Activated CD4-positive, CD25-positive, alpha-beta regulatory T cell treated with anti-CD3 and anti-CD28 coated beads, Interleukin-2, amount 50 U/mL, for 24 hours (primary cell): ENCODE data around the gene FHOD3.

Experiments
- ATAC-seq, 2 donors: fragments of 150-1000 bp; cut with Tn5 transposase; one replicate each; pipeline ENCODE4 v1.10.0; 2021; ENCODE audit warnings: mild to moderate bottlenecking in 1 of 2, moderate library complexity in 1 of 2

Gene FHOD3

DNA sequence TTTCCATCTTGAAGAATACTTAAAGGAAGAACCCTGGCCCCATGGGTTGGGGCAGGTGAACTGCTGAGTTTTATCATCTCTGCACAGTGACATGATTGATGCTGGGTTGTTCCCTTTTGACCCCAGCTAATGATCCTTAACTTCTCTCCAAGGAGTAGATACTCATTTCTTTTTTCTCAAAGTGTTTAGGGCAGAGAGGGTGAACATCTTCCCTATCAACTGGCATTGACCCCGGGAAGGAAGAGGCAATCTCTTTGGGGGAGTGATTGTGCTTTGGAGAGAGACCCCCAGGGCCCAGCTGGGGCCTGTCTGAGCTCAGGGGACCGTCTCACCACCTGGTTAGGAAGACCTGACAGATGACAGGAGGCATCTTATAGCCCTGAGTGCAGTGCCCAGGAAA lies 190.6 kb downstream of the FHOD3 start:
- ATAC-seq, result no peak

DNA sequence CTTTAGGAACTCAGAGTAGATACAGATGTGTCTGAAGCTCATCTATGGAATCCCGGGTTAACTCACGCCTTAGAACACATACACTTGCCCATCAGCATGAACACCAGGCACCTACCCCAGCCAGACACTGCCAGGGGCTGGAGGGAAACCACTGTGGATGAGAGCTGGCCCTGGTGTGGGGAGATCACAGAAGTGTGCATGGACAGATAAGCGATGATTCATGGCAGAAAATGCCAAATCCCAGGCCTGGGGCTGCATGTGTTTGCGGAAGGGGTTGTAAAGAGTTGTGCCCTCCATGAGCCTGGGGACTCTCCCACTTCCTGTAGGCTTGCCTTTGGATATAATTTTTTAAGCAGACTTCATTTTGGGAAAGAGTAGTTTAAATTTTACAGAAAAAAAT lies 193.4 kb downstream of the FHOD3 start:
- ATAC-seq, result no peak

DNA sequence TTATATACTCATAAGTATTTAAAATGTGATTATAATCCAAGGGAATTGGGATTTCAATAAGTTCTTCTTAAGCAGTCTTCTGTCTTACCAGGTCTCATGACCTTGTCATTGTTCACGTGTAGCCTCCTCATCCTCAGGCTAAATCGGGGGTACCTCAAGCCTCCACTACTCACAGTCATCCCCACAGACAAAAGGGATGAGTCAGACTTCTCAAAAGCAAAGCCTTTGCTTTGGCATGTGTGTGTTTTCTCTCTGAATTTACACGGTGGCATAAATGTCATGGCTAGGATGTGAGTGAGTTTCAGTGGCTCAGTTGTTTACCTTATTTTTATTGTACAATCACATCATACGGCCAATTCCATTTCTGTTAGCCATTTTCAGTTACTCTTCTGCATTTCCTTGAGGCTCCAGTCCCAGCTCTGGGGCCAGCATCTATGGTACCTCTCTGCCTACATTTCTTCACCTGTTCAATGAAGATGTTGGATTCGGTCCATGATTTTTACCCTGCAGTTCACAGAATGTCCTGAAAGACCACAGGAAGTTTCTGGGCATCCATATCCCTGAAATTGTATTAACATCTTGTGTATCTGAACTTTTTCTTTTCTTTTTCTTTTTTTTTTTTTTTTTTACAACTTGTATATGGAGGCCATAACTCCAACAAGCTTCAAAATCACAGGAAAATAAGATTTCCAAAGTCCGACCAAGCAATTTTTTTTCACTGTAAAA lies 195.3 kb downstream of the FHOD3 start:
- no peak for ATAC-seq

DNA sequence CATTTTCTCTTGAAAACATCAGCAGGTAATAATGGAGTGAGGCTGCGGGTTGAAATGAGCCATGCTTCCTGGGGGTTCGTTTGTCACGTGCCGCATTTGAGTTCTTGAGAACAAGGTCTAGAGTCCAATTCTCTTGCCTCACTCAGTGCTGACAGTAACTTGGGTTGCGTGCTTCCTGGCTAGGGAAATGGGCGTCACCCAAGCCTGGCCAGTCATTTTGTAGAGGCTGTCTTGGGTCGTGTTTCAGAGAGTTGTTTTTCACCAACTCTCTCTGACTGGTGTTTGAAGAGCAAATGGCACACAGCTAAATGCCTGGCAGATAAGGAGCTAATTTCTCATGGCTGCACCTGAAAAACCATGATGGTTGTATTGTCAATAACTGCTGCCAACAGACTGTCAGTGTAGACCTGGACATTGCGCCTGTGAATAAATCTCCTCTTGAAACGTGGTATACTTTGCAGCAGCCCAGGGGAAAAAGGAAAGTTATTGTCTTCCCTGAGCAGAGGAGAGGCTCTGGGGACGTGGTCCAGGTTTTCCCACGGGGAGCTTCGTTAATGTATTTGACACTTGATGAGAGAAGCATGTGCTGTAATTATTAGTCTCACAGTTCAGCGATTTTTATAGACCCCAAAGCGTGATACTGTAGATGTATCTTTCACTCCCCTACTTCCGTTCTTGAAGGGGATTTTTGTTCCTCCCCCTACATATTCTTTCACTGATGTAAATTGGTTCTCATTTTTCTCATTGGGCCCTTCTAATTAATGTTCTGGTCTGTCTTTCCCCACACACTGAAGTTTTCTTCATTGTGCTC lies 196.0 kb downstream of the FHOD3 start:
- no peak for ATAC-seq

DNA sequence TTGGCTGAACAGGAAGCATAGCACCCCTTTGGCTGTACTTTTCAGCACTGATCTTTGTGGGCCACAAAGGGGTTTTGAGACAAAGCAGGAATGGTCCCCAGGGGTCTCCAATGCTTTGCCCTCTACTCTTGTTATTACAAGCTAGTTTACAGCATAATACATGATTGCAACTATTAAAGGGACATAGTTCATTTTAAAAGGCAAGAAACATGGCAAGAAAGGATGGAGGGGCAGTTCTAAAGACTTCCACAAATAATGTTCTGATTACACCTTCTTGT lies 196.6 kb downstream of the FHOD3 start:
- no peak for ATAC-seq

DNA sequence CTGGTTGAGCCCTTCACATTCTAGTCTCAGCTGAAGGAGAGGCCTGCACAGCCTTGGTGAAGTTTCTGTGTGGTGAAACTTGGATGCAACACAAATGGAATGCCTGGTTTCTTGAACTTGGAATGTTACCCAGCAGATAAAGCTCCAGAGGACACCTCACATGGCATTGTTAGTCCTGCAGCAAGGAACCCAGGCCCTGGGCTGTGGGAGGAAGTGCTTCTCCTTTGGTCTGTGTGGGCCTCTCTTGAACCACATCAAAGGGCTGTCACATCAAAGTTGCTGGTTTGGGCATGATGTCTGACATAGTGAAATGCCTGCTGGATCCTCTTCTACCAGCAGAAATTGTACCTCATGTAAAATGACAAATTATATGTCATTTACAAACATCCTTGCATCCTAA lies 198.5 kb downstream of the FHOD3 start:
- ATAC-seq, result no peak

DNA sequence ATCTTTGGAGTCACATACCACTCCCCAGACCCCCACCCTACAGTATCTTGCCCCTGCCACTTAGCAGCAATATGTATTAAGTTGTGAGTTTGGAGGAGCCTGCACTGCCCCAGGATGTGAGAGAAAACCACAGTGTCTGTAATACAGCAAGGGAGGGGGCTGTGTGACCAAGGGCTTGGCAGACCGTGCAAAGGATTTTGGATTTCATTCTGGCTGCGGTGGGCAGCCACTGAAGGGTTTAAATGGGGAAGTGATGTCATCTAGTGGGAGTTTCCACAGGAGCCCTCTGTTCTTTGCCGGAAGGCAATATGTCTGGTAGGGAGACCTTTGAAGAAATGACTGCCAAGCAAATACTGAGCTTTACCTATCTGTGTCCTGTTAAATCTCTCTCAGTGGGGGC lies 202.4 kb downstream of the FHOD3 start:
- peak in 1 of 2 donors; percentile 45 for ATAC-seq

DNA sequence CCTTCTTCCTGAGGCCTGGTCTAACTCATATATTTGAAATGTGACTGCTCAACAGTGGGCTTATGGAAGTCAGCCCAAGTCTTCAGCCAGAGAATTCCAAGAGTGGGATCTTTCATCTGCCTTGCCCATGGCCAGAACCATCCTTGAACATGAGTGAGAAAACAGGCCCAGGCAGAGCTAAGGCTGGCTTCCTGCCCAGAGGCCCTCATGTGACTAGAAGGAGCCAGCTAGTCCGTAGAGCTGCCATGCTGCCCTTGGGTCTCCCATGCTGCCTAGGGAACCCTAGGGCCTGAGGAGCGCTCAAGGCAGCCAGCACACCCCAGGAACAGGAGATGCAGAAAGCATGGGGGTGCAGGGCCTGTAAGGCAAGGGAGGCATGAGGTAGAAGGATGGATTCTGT lies 203.6 kb downstream of the FHOD3 start:
- ATAC-seq, result no peak

DNA sequence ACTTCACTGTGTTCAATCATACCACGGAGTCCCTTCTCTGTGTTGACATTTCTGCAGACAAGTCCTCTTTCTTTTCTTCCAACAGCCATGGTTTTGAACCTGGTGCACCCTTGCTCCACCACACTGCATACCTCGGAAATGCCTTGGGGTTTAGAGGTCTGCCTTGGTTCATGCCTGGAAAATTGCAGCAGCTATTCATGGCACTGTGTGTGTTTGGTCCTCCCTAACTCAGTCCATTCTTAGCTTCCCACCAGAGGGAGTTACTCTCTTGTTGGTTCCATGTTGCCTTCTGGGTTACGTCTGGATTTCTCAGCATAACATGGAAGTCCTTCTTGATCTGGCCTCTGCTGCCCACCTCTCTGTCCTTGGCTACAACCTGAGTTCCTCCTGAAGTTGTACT lies 206.0 kb downstream of the FHOD3 start:
- ATAC-seq, result no peak

DNA sequence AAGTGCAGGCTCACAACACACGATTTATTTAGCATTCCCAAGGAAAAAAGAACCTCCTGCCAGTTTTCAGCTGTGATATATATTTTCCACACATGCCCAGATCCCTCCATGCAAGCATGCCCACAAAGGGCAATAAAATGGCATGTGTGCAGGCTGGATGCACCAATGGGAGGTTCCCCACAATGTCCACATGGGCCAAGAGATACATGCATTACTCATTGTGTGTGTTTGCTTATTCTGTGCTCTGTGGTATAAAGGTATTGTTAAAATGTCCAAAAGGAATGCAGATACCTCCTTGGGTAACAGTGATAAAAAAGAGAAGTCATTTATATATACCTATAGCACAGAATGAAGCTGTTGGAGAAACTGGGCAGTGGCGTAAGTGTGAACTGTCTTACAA lies 207.4 kb downstream of the FHOD3 start:
- ATAC-seq, result no peak

DNA sequence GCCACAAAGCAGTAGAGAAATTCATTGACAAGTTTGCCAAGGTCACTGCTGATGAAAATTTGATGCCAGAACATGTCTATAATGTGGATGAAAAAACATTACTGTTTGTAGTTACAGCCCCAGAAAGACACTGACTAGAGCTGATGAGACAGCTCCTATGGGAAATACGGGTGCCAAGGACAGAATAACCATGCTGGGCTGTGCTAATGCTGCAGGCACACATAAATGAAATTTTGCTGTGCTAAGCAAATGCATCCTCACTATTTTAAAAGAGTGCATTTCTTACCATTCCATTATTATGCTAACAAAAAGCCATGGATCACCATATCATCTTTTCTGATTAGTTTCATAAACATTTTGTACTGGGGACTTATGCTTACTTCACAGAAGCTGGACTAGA lies 208.2 kb downstream of the FHOD3 start:
- no peak for ATAC-seq

DNA sequence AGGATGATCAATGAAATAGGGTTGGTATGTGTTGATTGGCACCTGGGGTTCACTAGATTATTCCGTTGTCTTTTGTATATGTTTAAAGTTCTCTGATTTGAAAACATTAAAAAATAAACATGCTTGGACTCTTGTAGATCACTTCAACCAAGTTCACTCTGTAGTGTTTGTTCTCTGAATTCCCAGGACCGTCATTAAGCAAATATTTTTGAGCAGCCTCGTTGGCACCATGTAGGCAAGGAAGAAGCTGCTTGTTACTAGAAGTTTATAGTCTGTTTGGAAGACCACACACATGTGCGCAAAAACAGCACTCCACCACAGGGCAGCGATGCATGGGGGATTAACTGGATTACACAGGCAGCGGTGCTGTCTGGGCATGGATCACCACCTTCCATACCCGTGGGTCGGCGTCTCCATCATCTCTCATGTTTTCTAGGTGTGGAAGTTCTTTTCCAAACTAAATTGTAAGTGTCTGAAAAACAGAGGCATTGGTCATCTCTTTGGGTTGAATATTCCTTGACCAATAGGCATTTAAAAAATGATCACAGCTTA lies 212.2 kb downstream of the FHOD3 start:
- no peak for ATAC-seq

DNA sequence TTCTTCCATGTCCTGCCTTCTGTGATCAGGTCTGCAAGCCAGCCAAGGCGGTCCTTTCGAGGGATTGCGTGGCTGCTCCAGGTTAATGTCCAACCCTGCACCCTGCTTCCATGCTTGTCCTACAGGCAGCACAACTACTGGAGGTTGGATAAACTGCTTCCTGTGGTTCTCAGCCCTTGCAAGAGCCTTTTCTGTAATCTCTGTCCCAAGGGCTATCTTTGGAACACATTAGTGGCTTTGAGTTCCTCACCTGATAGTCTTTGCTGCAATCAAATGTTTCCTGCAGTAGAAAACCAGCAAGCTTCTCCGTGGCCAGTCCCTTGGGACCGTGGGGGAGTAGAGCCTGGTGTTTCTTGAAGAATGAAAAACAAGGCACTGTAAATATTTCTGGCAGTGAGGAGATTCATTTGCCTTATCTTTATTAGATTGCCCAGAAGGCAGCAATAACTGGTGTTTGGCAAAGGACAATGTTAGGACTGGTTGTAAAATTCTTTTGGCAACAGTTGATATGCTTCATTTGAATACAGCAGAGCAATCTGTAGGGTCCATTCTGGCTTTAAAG lies 214.4 kb downstream of the FHOD3 start:
- ATAC-seq, result no peak

DNA sequence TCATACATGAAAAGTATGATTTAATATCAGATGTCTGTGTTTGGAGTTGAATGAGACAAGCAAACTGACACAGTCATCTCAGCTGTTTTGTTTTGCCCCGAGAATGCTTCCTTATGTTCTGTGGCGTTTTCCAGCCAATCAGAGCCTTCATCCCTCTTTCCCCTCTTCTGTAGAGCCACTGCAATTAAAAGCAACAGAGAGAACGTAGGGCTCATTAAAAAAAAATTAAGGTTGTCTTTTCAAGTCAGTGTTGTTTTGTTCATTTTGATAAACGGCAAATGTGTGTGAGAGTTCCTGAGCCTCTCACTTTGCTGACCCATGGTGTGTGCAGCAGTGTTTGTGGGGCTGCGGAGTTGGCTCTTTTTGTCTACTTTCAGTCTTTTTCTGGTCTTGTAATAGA lies 216.0 kb downstream of the FHOD3 start:
- no peak for ATAC-seq

DNA sequence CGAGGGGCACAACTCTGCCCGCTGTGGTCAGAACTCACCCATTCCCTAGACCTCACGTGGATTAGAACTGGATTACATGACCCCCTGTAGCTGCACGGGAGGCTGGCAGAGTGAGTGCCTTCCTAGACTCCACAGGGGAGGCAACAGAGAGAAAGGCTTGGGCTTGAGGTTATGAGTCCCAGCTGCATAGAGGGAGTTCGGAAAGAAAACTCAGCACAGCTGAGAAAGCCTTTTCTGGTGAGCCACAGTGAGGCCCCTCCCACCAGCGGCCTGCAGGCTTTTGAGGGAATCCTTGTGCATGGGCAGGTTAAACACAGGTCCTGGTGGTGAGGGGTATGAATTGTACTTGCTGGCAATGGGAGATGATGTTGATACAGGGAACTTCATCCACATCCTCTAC lies 217.3 kb downstream of the FHOD3 start:
- ATAC-seq, result no peak

DNA sequence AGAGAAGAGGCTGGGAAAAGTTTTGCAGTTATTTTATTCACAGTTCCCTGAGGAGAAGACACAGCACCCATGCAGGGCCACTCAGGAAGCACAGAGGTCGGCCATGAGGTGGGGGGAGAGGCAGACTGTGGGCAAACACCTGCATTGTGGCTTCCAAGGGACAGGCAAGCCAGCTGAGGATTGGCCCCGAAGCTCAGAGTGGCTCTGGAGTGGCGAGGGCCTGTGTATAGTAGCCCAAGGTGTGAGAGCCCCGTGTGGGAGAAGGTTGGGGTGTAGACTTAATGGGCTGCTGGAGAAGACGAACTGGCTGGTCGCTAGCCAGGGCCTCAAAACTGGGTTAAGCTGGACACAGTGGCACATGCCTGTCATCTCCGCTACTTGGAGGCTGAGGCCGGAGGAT lies 218.7 kb downstream of the FHOD3 start:
- ATAC-seq, result no peak

DNA sequence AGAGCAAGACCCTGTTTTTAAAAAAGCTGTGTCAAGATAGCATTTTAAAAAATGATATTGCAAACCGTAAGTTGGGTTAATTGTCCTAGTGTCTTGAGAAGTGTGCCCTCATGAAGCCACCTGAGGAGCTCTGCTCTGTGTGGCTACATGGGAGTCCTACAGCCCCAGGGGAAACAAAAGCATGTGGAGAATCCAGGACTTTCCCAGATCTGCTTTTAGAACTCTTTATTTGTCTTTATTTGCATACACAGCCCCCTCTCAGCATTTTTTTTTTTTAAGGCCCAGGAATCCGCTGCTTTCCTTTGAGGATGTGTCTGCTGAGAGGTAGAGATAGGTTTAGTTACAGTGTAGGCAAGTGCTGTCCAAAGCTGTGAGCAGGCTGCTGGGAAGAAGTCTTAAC lies 219.2 kb downstream of the FHOD3 start:
- ATAC-seq, result no peak

DNA sequence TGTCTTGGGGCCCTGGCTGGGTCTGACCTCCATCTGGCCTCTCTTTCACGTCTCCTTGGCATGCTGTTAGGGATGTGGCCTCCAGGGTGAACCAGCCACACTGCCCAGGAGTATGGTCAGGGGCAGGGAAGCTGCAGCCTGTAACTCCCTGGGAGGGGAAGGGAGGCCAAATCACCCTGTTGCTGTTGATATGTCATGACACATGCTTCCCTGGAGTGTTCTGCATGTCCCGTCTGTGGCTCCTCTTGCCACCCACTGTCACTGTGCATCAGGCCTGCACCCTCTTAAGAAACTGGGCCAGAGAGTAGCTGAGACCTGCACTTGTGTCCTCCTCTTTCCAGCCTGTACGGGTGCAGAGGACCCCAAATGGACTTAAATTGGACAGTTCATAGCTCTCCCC lies 221.3 kb downstream of the FHOD3 start:
- ATAC-seq, result no peak

DNA sequence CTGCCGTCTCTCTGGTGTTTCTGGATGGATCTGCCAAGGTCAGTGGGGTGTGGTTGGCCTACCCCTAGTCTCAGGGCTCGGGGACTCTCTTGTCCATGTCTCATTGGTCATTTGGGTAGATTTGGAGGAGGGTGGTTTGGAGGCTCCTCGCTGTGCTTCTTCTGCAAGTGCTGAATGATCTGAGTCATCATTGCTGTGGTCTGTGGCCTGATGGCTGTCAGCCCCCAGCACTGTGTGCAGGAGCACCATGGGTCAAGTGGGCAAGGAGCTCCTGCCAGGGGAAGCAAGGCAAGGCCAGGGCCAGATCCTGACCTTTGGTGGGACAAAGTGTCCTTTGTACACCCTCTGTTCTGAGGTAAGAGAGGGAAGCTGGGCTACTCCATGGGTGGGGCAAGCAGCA lies 221.8 kb downstream of the FHOD3 start:
- ATAC-seq, result no peak

DNA sequence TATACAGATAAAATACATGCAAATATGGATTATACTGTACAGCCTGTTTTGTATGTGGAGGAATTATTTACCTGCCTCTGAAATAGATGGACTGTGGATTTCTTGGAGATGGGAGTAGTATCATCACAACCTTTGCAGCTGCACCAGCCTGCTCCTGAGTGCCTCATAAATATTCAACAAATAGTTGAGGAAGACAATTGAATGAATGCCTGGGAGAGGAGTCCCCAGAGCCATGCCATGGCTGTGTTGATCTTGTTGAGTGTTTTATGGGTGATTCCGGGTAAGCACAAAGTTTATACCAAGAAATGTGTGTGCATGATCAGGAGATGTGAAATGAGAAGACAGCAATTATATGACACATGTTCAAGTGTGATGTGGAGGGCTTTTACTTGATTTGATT lies 225.0 kb downstream of the FHOD3 start:
- no peak for ATAC-seq

DNA sequence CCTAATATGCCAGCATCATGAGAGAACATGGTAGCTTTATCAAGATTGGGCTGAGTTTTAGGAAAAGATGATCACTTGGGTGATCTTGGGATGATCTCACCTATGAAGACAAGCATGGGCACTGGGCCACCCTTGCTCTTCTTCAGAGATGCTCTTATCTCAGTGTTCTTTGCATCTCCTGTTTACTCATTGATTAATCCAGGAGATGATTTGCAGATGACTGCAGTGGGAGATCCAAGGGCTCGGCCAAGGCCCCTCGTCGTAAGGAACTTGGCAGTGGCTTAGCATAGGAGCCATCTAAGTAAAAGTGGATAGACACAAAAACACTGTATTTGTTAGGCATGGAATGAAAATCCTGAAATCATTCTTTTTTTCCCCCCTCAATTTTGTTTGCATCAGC lies 228.4 kb downstream of the FHOD3 start:
- ATAC-seq, result peak in 1 of 2 donors; percentile 8

DNA sequence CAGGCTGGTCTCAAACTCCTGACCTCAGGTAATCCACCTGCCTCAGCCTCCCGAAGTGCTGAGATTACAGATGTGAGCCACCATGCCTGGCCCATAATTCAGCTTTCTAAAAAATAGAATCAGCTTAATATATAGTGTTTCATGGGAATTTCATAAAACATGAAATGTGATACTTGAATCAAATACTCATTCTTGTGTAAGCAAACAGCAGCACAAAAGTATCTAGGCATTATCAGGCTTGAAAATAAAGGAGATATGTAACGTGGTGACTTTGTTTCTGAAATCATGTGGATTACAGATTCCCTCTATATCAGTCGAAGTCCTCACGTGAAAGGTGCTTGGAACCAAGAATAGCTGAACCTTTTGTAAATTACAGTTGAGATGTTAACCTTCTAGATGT lies 229.1 kb downstream of the FHOD3 start:
- ATAC-seq, result no peak

DNA sequence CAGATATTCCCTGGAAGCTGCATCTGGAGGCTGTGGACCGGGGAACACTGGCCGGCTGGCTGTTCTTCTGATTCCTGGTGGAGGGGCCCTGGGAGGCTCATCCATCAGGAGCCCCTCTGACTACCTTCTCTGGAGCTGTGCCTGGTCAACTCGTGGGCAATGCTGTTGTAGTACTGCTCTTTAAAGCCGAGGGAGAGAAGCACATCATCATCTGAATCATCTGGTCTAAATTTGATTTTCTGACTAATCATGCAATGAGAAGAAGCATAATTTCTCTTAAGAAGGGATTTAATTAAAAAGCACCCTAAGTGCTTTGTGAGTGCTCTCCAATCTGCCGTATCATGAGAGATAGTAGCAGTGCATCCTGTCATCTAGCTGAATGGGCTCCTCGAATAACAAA lies 229.5 kb downstream of the FHOD3 start:
- ATAC-seq, result no peak
